SK-N-SH treated with all-trans-retinoic acid at 6 μM for 48 hours (cell line): ENCODE results near the gene NAT16.

ENCODE experiments used
- ARNTL ChIP-seq: fragments of 450-650 bp; formaldehyde crosslinking; IDR thresholded peaks from 2 replicates; pipeline ENCODE4 v1.5.0; 2020; ENCODE audit warnings: low read depth, mild to moderate bottlenecking, moderate library complexity, borderline replicate concordance
- CSDC2 ChIP-seq: fragments of 250-450 bp; sonication (Bioruptor Pico); IDR thresholded peaks from 2 replicates; pipeline ENCODE4 v1.5.0; 2020; ENCODE audit warnings: mild to moderate bottlenecking, moderate library complexity
- ZC3H10 ChIP-seq: fragments of 250-450 bp; sonication (Bioruptor Pico); IDR thresholded peaks from 2 replicates; pipeline ENCODE4 v1.5.1; 2021; ENCODE audit warnings: mild to moderate bottlenecking, moderate library complexity
- ZFP30 ChIP-seq: fragments of 450-650 bp; formaldehyde crosslinking; IDR thresholded peaks from 2 replicates; pipeline ENCODE4 v1.5.0; 2022; ENCODE audit warnings: mild to moderate bottlenecking, moderate library complexity
- TF ChIP-seq, protein P1 (sequence below): fragments of 250-450 bp; sonication (Bioruptor Pico); IDR thresholded peaks from 2 replicates; pipeline ENCODE4 v1.8.0; 2021; ENCODE audit warnings: low read depth, mild to moderate bottlenecking, moderate library complexity, borderline replicate concordance

DNA sequence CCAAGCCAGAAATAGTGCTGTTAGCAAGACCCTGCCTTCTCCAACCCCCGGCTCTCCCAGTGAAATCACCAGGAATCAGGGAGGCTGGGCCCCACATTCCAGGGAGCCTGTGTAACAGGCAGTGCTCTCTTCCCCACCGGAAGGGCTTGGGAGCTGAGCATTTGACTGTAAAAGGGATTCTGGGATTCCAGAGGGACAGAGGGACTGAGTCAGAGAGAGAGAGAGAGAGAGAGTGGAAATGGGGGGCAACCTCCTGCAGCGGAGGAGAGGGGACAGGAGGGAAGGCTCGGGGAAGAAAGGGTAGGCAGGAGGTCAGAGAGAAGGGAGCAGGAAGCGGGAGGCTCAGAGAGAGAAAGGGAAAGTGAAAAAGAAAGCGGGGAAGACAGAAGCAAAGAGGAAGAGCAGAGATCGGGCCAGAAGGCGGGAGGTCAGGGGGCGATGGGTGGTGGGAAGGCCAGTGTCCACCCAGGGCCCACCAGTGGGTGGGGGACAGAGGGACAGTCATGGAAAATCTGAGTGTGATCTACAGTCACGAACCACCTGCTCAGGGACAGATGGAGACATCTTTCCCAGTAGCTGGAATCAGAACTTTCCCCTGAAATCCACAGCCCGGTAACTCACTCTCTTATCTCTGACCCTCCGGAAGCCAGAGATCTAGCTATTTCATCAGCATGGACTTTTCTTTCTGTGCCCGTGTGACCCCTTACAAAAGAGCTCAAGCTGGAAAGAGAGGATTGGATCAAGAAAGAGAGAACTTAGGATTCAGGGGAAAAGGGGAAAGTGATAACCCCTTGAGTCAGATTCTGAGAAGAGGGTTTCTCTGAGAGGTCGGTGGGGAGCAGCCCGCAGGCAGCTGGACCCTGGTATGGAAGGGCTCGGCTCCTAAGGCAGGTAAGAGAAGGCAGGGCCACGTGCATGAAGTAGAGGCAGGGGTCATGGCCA is 57.8 kb downstream of the NAT16 start:
- TF ChIP-seq ARNTL (CRISPR knock-in tag) (no peak), CSDC2 (CRISPR knock-in tag) (peak; percentile 94), ZFP30 (CRISPR knock-in tag) (no peak), ZC3H10 (CRISPR knock-in tag) (no peak)
- TF ChIP-seq, protein P1, sequence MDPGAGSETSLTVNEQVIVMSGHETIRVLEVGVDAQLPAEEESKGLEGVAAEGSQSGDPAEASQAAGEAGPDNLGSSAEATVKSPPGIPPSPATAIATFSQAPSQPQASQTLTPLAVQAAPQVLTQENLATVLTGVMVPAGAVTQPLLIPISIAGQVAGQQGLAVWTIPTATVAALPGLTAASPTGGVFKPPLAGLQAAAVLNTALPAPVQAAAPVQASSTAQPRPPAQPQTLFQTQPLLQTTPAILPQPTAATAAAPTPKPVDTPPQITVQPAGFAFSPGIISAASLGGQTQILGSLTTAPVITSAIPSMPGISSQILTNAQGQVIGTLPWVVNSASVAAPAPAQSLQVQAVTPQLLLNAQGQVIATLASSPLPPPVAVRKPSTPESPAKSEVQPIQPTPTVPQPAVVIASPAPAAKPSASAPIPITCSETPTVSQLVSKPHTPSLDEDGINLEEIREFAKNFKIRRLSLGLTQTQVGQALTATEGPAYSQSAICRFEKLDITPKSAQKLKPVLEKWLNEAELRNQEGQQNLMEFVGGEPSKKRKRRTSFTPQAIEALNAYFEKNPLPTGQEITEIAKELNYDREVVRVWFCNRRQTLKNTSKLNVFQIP (CRISPR knock-in tag) = peak; percentile 89; the same call in 1 of the 2 replicates
